Left colon (tissue), 2 donors: ENCODE measurements around the gene TAF11L13. TPM values are rescaled to one million over a fixed set of nuclear protein-coding genes. Genes with fewer than 3 reads are reported as not detected.

ENCODE experiments used
- ATAC-seq: fragments of 200-7000 bp; cut with Tn5 transposase; one replicate; pipeline ENCODE4 v1.9.1; 2020; ENCODE audit warnings: mild to moderate bottlenecking, moderate library complexity
- DNase-seq, 2 donors: peaks; one replicate each; pipeline ENCODE4 v3.0.0-alpha.2; 2020
- intact Hi-C, 2 donors: fragments of 100-400 bp; cut with DNase I in 1 of 2; cut with micrococcal nuclease in 1 of 2; formaldehyde crosslinking; loops; one replicate each; pipeline versions ENCODE4 v1.11.2 to v1.14.0; 2022; cut with DNase I, micrococcal nuclease
- total RNA-seq, 2 donors: library from RNA; stranded (reverse); fragmentation: NEBNext Ultra II Directional; extraction: Animal tissue kit (Norgen Biotek cat#: 25700); gene quantifications; one replicate each; pipeline ENCODE4 v1.2.1, GENCODE V29; 2021
- donor health status: DM: no; HTN: no; CAD: no.
- donor health status: DM: yes; HTN: yes; CAD: no.

The TAF11L13 gene
- total RNA-seq, 2 donors from 2014 or later = not detected

- intact Hi-C loops = no loop called here
- ATAC-seq (no peak), DNase-seq (no peak)
These were observed 34.9 kb downstream of the TAF11L13 start for GRCh38 chr5:17666726-17667235.

GRCh38 chr5:17670353-17670752, 38.5 kb downstream of the TAF11L13 start:
- intact Hi-C loops = no loop called here
- ATAC-seq = no peak

GRCh38 chr5:17678751-17679324, 47.0 kb downstream of the TAF11L13 start:
- no peak for ATAC-seq
- no peak for DNase-seq
- intact Hi-C loops = no loop called here

More at GRCh38 chr5:17670353-17670752, 38.5 kb downstream of the TAF11L13 start:
- no peak for DNase-seq

GRCh38 chr5:17679597-17680203, 47.8 kb downstream of the TAF11L13 start:
- DNase-seq (no peak), ATAC-seq (no peak)
- intact Hi-C loops = no loop called here

- intact Hi-C loops = no loop called here
- no peak for ATAC-seq
- no peak for DNase-seq
These were observed 48.8 kb downstream of the TAF11L13 start for GRCh38 chr5:17680737-17681136.

Other genes with a start within 250 kb of the TAF11L13 start
- not detected for gene TAF11L2, start 133.9 kb upstream of the TAF11L13 start, total RNA-seq
- gene TAF11L3, start 113.7 kb upstream of the TAF11L13 start, total RNA-seq = not detected
- gene TAF11L4, start 110.3 kb upstream of the TAF11L13 start, total RNA-seq = not detected
- not detected for gene TAF11L5, start 106.9 kb upstream of the TAF11L13 start, total RNA-seq
- not detected for gene TAF11L6, start 103.4 kb upstream of the TAF11L13 start, total RNA-seq
- not detected for gene TAF11L7, start 46.3 kb upstream of the TAF11L13 start, total RNA-seq
- not detected for gene TAF11L8, start 41.1 kb upstream of the TAF11L13 start, total RNA-seq
- gene TAF11L9, start 37.7 kb upstream of the TAF11L13 start, total RNA-seq = not detected
- gene TAF11L10, start 34.3 kb upstream of the TAF11L13 start, total RNA-seq = not detected
- not detected for gene TAF11L11, start 27.9 kb upstream of the TAF11L13 start, total RNA-seq
- not detected for gene TAF11L12, start 21.7 kb upstream of the TAF11L13 start, total RNA-seq
- not detected for gene TAF11L14, start 2.4 kb downstream of the TAF11L13 start, total RNA-seq